ENCODE data around the gene HP1BP3.

- TF ChIP-seq CTCF (IDR thresholded peaks at IDR 0.05) (no peak), POLR2A (IDR thresholded peaks at IDR 0.05) (no peak), POLR2AphosphoS5 (IDR thresholded peaks at IDR 0.05) (no peak), EP300 (IDR thresholded peaks at IDR 0.05) (no peak)
Measured at GRCh38 chr1:20704390-20705202, 82.5 kb downstream of the HP1BP3 start.

All from sigmoid colon (tissue), 4 donors.